HG02973 (cell line): ENCODE measurements around the gene KRTCAP2.
A peak's percentile ranks its signal among the peaks of the same experiment; 100 is the strongest.

Source experiments
- ATAC-seq: cut with Tn5 transposase; IDR thresholded peaks from one replicate; pipeline ENCODE4 v1.9.1; 2021; ENCODE audit warnings: moderate library complexity; ENCODE audit not compliant: unreplicated experiment

The KRTCAP2 gene

GRCh38 chr1:155184835-155185782 lies 12.0 kb upstream of the KRTCAP2 start:
- peak; percentile 79 for ATAC-seq

- no peak for ATAC-seq
Observed at GRCh38 chr1:155184351-155184811, 11.3 kb upstream of the KRTCAP2 start.

GRCh38 chr1:155183775-155184221 lies 10.7 kb upstream of the KRTCAP2 start:
- no peak for ATAC-seq

- no peak for ATAC-seq
Observed at GRCh38 chr1:155182052-155182550, 9.0 kb upstream of the KRTCAP2 start.

DNA sequence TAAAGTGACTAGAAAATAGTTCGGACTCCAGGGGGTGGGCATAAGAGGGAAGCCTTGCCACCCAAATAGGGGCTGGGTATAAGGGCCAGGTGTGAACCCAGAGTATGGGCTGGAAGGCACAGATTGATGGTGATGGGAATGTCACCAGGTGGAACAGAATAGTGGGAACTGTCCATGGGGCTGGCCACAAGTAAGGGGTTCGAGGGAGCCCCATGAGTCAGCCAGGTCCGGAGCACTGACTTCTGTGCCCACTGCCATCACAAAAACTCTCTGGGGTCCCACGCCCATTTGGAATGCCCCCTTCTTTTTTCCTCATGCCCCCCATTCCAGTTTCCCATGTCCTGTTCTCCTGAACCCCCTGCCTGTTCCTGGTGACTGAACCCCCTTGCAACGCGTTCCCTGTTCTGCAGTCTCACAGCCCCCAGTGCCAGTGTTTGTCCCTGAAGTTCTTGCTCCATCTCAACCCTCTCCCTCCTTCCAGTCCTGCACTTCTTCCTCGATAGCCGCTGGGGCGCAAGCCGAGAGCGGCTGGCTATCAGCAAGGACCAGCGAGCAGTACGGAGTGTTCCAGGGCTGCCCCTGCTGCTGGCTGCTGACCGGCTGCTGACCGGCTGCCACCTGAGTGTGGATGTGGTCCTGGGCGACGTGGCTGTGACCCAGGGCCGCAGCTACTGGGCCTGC lies 8.4 kb upstream of the KRTCAP2 start:
- ATAC-seq, result no peak

DNA sequence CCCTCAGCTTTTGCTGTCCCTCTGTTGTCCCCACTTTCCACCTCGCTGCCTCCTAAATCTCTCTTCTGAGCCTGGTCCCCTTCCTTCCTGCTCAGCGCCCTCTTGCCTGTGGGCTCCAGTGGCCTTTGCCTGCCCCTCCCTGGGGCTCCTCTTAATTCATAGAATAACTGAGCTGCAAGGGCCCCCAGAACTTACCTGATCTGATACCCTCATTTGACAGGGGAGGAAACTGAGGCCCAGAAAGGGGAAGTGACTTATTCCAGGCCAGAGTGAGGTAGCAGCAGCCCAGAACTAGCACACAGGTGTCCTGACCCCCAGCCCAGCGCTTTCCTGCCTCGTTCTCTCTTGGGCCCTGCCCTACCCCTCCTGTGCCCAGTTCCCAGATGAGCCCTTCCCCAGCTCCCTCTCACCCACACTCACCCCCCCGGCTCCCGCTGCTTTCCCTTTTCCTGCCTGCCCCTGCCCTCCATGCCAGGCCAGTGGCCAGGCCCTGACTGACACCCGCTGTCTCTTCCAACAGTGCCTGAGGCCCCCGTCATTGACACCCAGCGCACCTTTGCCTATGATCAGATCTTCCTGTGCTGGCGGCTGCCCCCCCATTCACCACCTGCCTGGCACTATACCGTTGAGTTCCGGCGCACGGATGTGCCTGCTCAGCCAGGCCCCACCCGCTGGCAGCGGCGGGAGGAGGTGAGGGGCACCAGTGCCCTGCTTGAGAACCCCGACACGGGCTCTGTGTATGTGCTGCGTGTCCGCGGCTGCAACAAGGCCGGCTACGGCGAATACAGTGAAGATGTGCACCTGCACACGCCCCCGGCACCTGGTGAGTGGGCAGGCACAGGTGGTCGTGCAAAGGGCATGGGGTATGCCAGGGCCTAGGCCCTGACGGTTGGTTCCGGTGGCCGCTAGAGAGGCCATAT lies 6.3 kb upstream of the KRTCAP2 start:
- no peak for ATAC-seq

GRCh38 chr1:155178441-155179111 lies 5.5 kb upstream of the KRTCAP2 start:
- ATAC-seq, result no peak

- ATAC-seq, result no peak
Observed at GRCh38 chr1:155177918-155178281, 4.8 kb upstream of the KRTCAP2 start.

- ATAC-seq, result no peak
Observed at GRCh38 chr1:155177192-155177917, 4.3 kb upstream of the KRTCAP2 start.

GRCh38 chr1:155176544-155177071 lies 3.5 kb upstream of the KRTCAP2 start:
- no peak for ATAC-seq

- no peak for ATAC-seq
Observed at GRCh38 chr1:155175927-155176371, 2.8 kb upstream of the KRTCAP2 start.

DNA sequence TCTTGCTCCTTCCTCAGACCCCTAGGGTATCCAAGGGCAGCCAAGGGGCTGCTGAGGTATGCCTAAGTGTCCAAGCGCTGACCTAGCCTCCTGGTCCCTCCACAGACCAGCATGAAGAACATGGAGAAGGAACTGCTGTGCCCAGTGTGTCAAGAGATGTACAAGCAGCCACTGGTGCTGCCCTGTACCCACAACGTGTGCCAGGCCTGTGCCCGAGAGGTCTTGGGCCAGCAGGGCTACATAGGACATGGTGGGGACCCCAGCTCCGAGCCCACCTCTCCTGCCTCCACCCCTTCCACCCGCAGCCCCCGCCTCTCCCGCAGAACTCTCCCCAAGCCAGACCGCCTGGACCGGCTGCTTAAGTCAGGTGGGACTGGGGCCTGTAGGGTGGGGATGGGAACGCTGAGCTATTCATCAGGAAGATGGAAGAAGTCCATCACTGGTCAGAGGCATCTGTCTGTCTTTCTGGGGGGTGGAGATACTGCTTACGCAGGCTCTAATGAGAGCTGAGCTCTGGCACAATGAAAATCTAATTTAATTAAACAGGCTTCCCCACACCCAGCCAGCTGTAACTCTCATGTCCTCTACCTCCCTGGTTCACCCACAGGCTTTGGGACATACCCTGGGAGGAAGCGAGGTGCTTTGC lies 2.3 kb upstream of the KRTCAP2 start:
- no peak for ATAC-seq

DNA sequence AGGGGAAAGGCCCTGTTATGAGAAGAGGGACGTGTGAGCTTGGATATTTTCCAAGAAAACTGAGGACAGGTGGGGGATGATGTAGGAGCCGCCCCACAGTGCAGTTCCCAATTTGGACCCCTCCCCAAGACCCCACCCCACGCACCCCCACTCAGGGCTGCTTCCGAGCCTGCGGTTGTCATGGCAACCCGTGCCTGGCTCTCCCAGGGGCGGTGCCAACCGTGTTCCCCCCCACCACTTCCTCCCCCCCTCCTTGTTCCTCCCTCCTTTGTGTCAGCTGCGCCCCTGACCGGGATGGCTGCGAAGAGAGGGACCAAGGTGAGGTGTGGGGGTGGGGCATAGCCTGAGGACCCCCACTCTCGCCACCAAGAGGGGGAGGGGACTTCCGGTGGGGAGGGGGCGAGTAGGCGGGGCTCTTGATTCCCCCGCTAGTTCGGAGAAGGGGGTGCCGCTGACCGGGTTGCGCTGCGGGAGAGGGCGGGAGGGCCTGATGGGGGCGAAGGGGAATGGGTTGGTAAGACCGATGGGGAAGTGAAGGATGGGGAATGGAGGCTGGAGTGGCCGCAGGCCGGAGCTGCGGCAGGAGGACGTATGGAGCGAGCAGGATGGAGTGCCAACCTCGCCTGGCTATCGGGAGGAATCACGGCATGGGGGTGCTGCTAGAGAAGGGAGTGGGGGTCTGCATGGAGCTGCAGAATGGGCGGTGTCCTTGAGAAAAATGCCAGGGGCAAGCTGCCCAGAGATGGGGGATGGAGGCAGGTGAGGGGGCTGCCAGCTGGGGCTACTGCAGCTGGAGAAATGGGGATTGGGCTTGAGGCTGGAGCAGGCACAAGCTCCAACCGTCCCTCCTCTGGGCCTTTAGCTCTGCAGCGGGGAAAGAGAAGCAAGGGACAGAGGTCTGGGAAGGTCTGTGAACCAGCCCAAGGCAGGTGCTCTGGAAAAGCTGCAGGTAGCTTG lies 1.5 kb upstream of the KRTCAP2 start:
- ATAC-seq, result no peak

- no peak for ATAC-seq
Observed at GRCh38 chr1:155173478-155174323, 597 bp upstream of the KRTCAP2 start, which contains the start of gene TRIM46. Gene TRIM46 (plus strand): TSS chr1:155173849. CDS start chr1:155173967, 118 bp downstream.

GRCh38 chr1:155171836-155172731 lies 1.0 kb downstream of the KRTCAP2 start:
- ATAC-seq, result peak; percentile 9
